Suprapubic skin (tissue), 4 donors: ENCODE measurements around the gene WNK1.

Source experiments
- CTCF ChIP-seq, 2 donors: fragments of 200-600 bp in 1 of 2; fragments of 450-650 bp in 1 of 2; sonication (generic) in 1 of 2; IDR thresholded peaks; one replicate each; pipeline ENCODE4 v1.5.1; 2016 to 2019; ENCODE audit warnings: antibody characterized with exemption in 2 of 2, mild to moderate bottlenecking in 1 of 2, moderate library complexity in 1 of 2
- EP300 ChIP-seq: sonication (generic); formaldehyde crosslinking; IDR thresholded peaks from one replicate; pipeline ENCODE4 v1.6.1; 2017; ENCODE audit warnings: antibody characterized with exemption
- POLR2AphosphoS5 ChIP-seq, 3 donors: sonication (generic); formaldehyde crosslinking; IDR thresholded peaks; one replicate each; pipeline ENCODE4 v1.6.1; 2017; ENCODE audit warnings: antibody characterized with exemption in 3 of 3

GRCh38 chr12:905261-906031 is 153.1 kb downstream of the WNK1 start:
- no peak for TF ChIP-seq EP300
- TF ChIP-seq CTCF (IDR thresholded peaks at IDR 0.05), result no peak
- TF ChIP-seq POLR2AphosphoS5 (IDR thresholded peaks at IDR 0.05), result no peak
